HG03558 (cell line): ENCODE measurements around the gene THSD1.
"Not testable (repeated sequence)": the region's sequence is repeated elsewhere in the genome, so short reads cannot be mapped to it uniquely, and the experiment has no call there.

Experiments
- ATAC-seq: cut with Tn5 transposase; IDR thresholded peaks from one replicate; pipeline ENCODE4 v1.9.1; 2021; ENCODE audit warnings: moderate number of reproducible peaks; ENCODE audit not compliant: unreplicated experiment; ENCODE audit errors: extremely low read depth

Gene THSD1

GRCh38 chr13:52362169-52362887 lies 43.6 kb downstream of the THSD1 start:
- not testable (repeated sequence) for ATAC-seq

- ATAC-seq, result no peak
Measured at GRCh38 chr13:52361225-52361624, 44.7 kb downstream of the THSD1 start.

- ATAC-seq, result no peak
Measured at GRCh38 chr13:52359534-52359933, 46.4 kb downstream of the THSD1 start.

- ATAC-seq, result no peak
Measured at GRCh38 chr13:52356327-52356726, 49.6 kb downstream of the THSD1 start.

GRCh38 chr13:52353193-52353592 lies 52.8 kb downstream of the THSD1 start:
- ATAC-seq, result no peak

- no peak for ATAC-seq
Measured at GRCh38 chr13:52348983-52349780, 56.8 kb downstream of the THSD1 start.

GRCh38 chr13:52348071-52348470 lies 57.9 kb downstream of the THSD1 start:
- ATAC-seq, result no peak

GRCh38 chr13:52345631-52346251 lies 60.2 kb downstream of the THSD1 start:
- ATAC-seq, result no peak

- no peak for ATAC-seq
Measured at GRCh38 chr13:52345048-52345447, 60.9 kb downstream of the THSD1 start.

GRCh38 chr13:52344108-52344507 lies 61.9 kb downstream of the THSD1 start:
- ATAC-seq, result no peak

GRCh38 chr13:52342203-52342602 lies 63.8 kb downstream of the THSD1 start:
- ATAC-seq, result not testable (repeated sequence)

GRCh38 chr13:52337828-52338455 lies 68.0 kb downstream of the THSD1 start:
- not testable (repeated sequence) for ATAC-seq

- ATAC-seq, result not testable (repeated sequence)
Measured at GRCh38 chr13:52334107-52334506, 71.9 kb downstream of the THSD1 start.

- ATAC-seq, result not testable (repeated sequence)
Measured at GRCh38 chr13:52331844-52332243, 74.1 kb downstream of the THSD1 start.
